H1 (cell line): Measurements from ENCODE around the gene CLDN16. TPM values are rescaled to one million over a fixed set of nuclear protein-coding genes. Genes with fewer than 3 reads are reported as not detected.

Source experiments
- CHD7 ChIP-seq: fragments of 300-600 bp; sonication (generic); IDR thresholded peaks from 2 replicates; pipeline ENCODE4 v1.7.1; 2012; ENCODE audit warnings: low read length, moderate library complexity, mild to moderate bottlenecking, inconsistent platforms; ENCODE audit not compliant: insufficient replicate concordance
- CTCF ChIP-seq, 3 experiments: IDR thresholded peaks; 1 replicate in 2 of 3; 2 replicates in 1 of 3; pipeline versions ENCODE4 v1.5.1 to v1.6.1; 2011; ENCODE audit warnings: low read length in 3 of 3, mild to moderate bottlenecking in 3 of 3, inconsistent platforms in 2 of 3, low read depth in 1 of 3, moderate library complexity in 1 of 3; ENCODE audit not compliant: insufficient read depth in 1 of 3; ENCODE audit errors: control extremely low read depth in 1 of 3
- KDM1A ChIP-seq: fragments of 200-600, 300-600 bp; sonication (generic); IDR thresholded peaks from 2 replicates; pipeline ENCODE4 v1.7.1; 2016; ENCODE audit warnings: mild to moderate bottlenecking, low read length, borderline replicate concordance
- NRF1 ChIP-seq: IDR thresholded peaks from 2 replicates; pipeline ENCODE4 v1.6.1; 2011; ENCODE audit warnings: mild to moderate bottlenecking, low read depth, low read length, improper control_type of control experiment
- TBP ChIP-seq: IDR thresholded peaks from 2 replicates; pipeline ENCODE4 v1.6.1; 2011; ENCODE audit warnings: low read depth, low read length, improper control_type of control experiment
- polyA plus RNA-seq, 7 experiments: library from polyadenylated mRNA; depleted of rRNA in 3 of 7; stranded (reverse) in 5 of 7; unstranded in 2 of 7; fragments of >200 nt in 5 of 7; fragments of 200-250 nt in 2 of 7; gene quantifications; 1 replicate in 5 of 7; 2 replicates in 1 of 7; 4 replicates in 1 of 7; pipeline versions ENCODE4 v1.2.1 to v1.2.3, GENCODE V29; 2011 to 2013; ENCODE audit warnings: missing spikeins in 2 of 7, mixed read lengths in 2 of 7
- total RNA-seq: library from RNA; stranded (reverse); fragmentation: NEBNext Ultra II Directional; extraction: Animal tissue kit (Norgen Biotek cat#: 25700); gene quantifications from 2 replicates; pipeline ENCODE4 v1.2.1, GENCODE V29; 2021

Gene CLDN16
- total and polyA plus RNA-seq, 2 of the 8 experiments (the other 6 are each of a cell fraction or from before 2014, with no cell fraction given): not detected

- TF ChIP-seq CHD7 (peak; percentile 35), KDM1A (peak; percentile 76; the same call in 1 of the 2 replicates), NRF1 (no peak), TBP (peak; percentile 99), CTCF (IDR thresholded peaks at IDR 0.05; ENCODE audit: control extremely low read depth in 1 of 3, insufficient read depth in 1 of 3, low read depth in 1 of 3, low read length in 3 of 3) (peak in 2 of 3 experiments; percentile 54 to 59; a peak in 2 of 4 replicates)
These were observed 36.8 kb downstream of the CLDN16 start (continued) for GRCh38 chr3:190424478-190425439.
